T-helper 2 cell treated with Interferon-gamma antibody and Interleukin-4, amounts not matched to agents 5 μg/mL and 100 μg/mL, for 36 hours (primary cell): ENCODE measurements around the gene IDH2.
"Not testable (repeated sequence)": the region's sequence is repeated elsewhere in the genome, so short reads cannot be mapped to it uniquely, and the experiment has no call there.

Experiments used
- DNase-seq: peaks from one replicate; pipeline ENCODE4 v3.0.0; 2021; ENCODE audit warnings: low spot score
- H3K27ac Mint-ChIP-seq: one replicate; pipeline ENCODE4 v1.8.0; 2021; ENCODE audit warnings: mild to moderate bottlenecking, mixed read lengths
- H3K27me3 Mint-ChIP-seq: one replicate; pipeline ENCODE4 v1.8.0; 2021; ENCODE audit warnings: low read depth, mixed read lengths
- H3K36me3 Mint-ChIP-seq: one replicate; pipeline ENCODE4 v1.8.0; 2021; ENCODE audit warnings: low read depth, mixed read lengths
- H3K4me1 Mint-ChIP-seq: one replicate; pipeline ENCODE4 v1.8.0; 2021; ENCODE audit warnings: low read depth, mixed read lengths
- H3K4me3 Mint-ChIP-seq: one replicate; pipeline ENCODE4 v1.8.0; 2022; ENCODE audit warnings: mild to moderate bottlenecking, moderate library complexity, mixed read lengths
- H3K9me3 Mint-ChIP-seq: one replicate; pipeline ENCODE4 v1.8.0; 2021; ENCODE audit warnings: mixed read lengths

Gene IDH2

GRCh38 chr15:90071220-90071807 lies 31.0 kb downstream of the IDH2 start:
- peaks cover 10% of the 10 kb centered on the region for H3K36me3 Mint-ChIP-seq
- peak; percentile 54 for DNase-seq
- no peaks in the 10 kb centered on the region for H3K9me3 Mint-ChIP-seq
- H3K27me3 Mint-ChIP-seq = no peaks in the 10 kb centered on the region
- H3K4me1 Mint-ChIP-seq = peaks cover 4% of the 10 kb centered on the region
- no peak overlapping the region for H3K27ac Mint-ChIP-seq
- no peak overlapping the region for H3K4me3 Mint-ChIP-seq

- H3K4me1 Mint-ChIP-seq, DNase-seq, H3K4me3 Mint-ChIP-seq, H3K9me3 Mint-ChIP-seq, H3K27me3 Mint-ChIP-seq, H3K27ac Mint-ChIP-seq, H3K36me3 Mint-ChIP-seq: not testable (repeated sequence)
Observed at GRCh38 chr15:90070623-90071022, 31.6 kb downstream of the IDH2 start.

- DNase-seq = no peak
- Mint-ChIP-seq H3K4me3 (no peak overlapping the region), H3K9me3 (no peaks in the 10 kb centered on the region), H3K36me3 (peaks cover 8% of the 10 kb centered on the region), H3K27ac (no peak overlapping the region), H3K27me3 (no peaks in the 10 kb centered on the region), H3K4me1 (peaks cover 6% of the 10 kb centered on the region)
Observed at GRCh38 chr15:90067953-90068606, 34.2 kb downstream of the IDH2 start.

GRCh38 chr15:90067181-90067952 lies 34.9 kb downstream of the IDH2 start:
- H3K4me1 Mint-ChIP-seq = peaks cover 6% of the 10 kb centered on the region
- no peaks in the 10 kb centered on the region for H3K9me3 Mint-ChIP-seq
- H3K27ac Mint-ChIP-seq = no peak overlapping the region
- peaks cover 8% of the 10 kb centered on the region for H3K36me3 Mint-ChIP-seq
- H3K4me3 Mint-ChIP-seq = no peak overlapping the region
- H3K27me3 Mint-ChIP-seq = no peaks in the 10 kb centered on the region
- no peak for DNase-seq

DNA sequence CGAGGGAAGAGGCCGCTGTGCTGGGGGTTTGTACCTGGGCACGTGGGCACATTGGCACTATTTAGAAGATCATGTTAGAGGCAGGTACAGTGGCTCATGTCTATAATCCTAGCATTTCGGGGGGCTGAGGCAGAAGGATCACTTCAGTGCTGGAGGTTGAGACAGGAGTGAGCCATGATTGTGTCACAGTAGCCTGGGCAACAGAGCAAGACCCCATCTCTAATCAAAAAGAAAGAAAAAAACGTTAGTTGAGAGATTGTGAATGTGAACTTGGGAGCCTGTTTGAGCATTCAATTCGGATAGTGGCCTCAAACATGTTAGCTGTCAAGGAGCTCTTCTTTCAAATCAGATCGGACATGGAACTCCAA lies 36.6 kb downstream of the IDH2 start:
- H3K27ac Mint-ChIP-seq = no peak overlapping the region
- no peaks in the 10 kb centered on the region for H3K27me3 Mint-ChIP-seq
- no peak for DNase-seq
- peaks cover 10% of the 10 kb centered on the region for H3K4me1 Mint-ChIP-seq
- H3K36me3 Mint-ChIP-seq = peaks cover 5% of the 10 kb centered on the region
- no peak overlapping the region for H3K4me3 Mint-ChIP-seq
- H3K9me3 Mint-ChIP-seq = no peaks in the 10 kb centered on the region

GRCh38 chr15:90064911-90065681 lies 37.2 kb downstream of the IDH2 start:
- H3K4me3 Mint-ChIP-seq = no peak overlapping the region
- peaks cover 5% of the 10 kb centered on the region for H3K36me3 Mint-ChIP-seq
- H3K9me3 Mint-ChIP-seq = no peaks in the 10 kb centered on the region
- H3K27me3 Mint-ChIP-seq = no peaks in the 10 kb centered on the region
- no peak for DNase-seq
- H3K4me1 Mint-ChIP-seq = peaks cover 13% of the 10 kb centered on the region
- H3K27ac Mint-ChIP-seq = no peak overlapping the region

GRCh38 chr15:90063770-90064247 lies 38.5 kb downstream of the IDH2 start:
- Mint-ChIP-seq H3K4me1 (peaks cover 24% of the 10 kb centered on the region), H3K27ac (no peak overlapping the region), H3K36me3 (peaks cover 2% of the 10 kb centered on the region), H3K27me3 (no peaks in the 10 kb centered on the region), H3K9me3 (no peaks in the 10 kb centered on the region), H3K4me3 (no peak overlapping the region)
- no peak for DNase-seq

- H3K4me3 Mint-ChIP-seq = no peak overlapping the region
- no peak for DNase-seq
- no peaks in the 10 kb centered on the region for H3K27me3 Mint-ChIP-seq
- H3K36me3 Mint-ChIP-seq = peaks cover 2% of the 10 kb centered on the region
- no peak overlapping the region for H3K27ac Mint-ChIP-seq
- no peaks in the 10 kb centered on the region for H3K9me3 Mint-ChIP-seq
- H3K4me1 Mint-ChIP-seq = peaks cover 26% of the 10 kb centered on the region
Observed at GRCh38 chr15:90062973-90063769, 39.1 kb downstream of the IDH2 start.

DNA sequence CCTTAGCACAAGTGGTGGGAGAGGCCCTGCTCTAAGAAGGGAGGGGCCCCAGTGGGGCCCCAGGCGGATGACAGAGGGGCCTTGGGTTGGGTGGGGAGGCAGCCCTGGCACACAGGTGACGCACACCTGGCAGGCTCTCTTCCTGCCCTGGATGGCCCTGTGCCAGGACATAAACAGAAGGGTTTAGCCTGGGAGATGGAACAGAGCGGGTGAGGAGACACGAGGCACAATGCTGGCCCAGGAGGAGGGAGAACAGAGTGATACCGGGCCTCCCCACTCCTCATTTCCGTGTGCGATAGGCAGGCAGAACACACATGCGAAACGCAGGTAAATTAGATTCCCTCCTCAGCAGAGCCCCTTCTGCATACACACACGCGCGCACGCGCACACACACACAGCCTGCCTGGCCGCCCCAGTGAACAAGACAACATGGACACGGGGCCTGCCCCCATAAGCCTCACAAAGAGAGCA lies 39.8 kb downstream of the IDH2 start:
- peaks cover 26% of the 10 kb centered on the region for H3K4me1 Mint-ChIP-seq
- H3K9me3 Mint-ChIP-seq = no peaks in the 10 kb centered on the region
- DNase-seq = no peak
- peak overlapping the region; percentile 69 for H3K27ac Mint-ChIP-seq
- no peaks in the 10 kb centered on the region for H3K27me3 Mint-ChIP-seq
- peaks cover 2% of the 10 kb centered on the region for H3K36me3 Mint-ChIP-seq
- H3K4me3 Mint-ChIP-seq = no peak overlapping the region

DNA sequence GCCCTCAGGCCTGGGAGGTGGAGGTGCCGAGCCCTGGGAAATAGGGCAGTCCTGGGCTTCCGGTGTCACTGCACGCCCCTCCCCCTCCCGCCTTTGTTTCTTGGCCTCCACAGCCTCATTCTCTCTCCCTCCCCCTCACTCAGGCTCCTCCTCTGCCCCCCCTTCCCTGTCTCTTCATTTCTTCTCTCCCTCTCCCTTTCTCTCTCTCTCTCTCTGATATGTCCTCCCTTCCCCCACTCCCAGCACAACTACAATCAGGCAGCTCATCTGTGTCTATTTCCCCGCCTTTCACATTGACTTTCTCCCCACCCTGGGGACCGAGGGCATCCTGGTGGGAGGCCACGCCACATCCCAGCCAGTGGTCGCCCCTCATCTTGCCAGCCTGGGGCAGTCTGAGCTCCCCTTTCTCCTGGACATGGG lies 40.2 kb downstream of the IDH2 start:
- no peaks in the 10 kb centered on the region for H3K9me3 Mint-ChIP-seq
- DNase-seq = no peak
- H3K36me3 Mint-ChIP-seq = peaks cover 2% of the 10 kb centered on the region
- no peak overlapping the region for H3K4me3 Mint-ChIP-seq
- no peaks in the 10 kb centered on the region for H3K27me3 Mint-ChIP-seq
- peaks cover 27% of the 10 kb centered on the region for H3K4me1 Mint-ChIP-seq
- H3K27ac Mint-ChIP-seq = peak overlapping the region; percentile 64

GRCh38 chr15:90060797-90061196 lies 41.5 kb downstream of the IDH2 start:
- no peaks in the 10 kb centered on the region for H3K27me3 Mint-ChIP-seq
- H3K4me3 Mint-ChIP-seq = no peak overlapping the region
- no peaks in the 10 kb centered on the region for H3K9me3 Mint-ChIP-seq
- peaks cover 29% of the 10 kb centered on the region for H3K4me1 Mint-ChIP-seq
- peak overlapping the region; percentile 65 for H3K27ac Mint-ChIP-seq
- no peak for DNase-seq
- H3K36me3 Mint-ChIP-seq = peaks cover 3% of the 10 kb centered on the region

DNA sequence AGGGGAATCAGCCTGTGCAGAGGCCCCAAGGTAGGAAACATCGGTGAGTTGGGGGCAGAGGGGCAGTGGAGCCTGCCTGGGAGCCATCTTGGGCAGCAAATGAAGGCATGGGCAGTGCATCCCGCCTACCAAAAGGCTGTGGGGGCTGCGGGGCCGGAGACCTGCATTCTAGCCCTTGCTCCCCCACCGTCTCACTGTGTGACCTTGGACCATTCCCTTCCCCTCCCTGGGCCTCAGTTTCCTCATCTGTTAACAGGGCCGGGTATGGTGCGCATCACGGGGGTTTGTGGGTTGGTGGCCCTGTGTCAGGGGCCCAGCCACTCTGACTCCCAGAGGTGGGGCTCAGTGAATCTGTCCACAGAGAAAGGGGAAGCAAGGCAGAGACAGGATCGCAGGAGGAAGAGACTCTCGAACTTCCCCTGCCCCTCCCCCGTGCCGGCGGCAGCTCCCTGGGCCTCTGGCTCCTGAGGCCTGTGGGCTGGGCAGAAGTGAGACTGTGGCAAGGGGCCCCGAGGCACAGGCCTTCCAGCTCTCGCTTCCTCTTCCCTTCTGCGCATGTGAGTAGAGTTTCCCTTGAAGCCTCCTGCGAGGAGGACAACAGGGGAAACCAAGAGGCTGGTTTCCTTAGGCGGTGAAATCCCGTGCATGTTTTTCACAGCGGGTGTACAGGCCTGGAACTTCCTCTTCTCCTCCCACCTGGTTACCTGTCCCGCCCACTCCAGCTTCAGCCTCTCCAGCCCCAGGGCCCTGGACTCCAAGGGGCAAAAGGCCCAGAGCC lies 42.9 kb downstream of the IDH2 start:
- Mint-ChIP-seq H3K27me3 (no peaks in the 10 kb centered on the region), H3K4me3 (peak overlapping the region; percentile 54), H3K27ac (peak overlapping the region; percentile 87), H3K4me1 (peaks cover 32% of the 10 kb centered on the region), H3K9me3 (no peaks in the 10 kb centered on the region), H3K36me3 (peaks cover 3% of the 10 kb centered on the region)
- DNase-seq = peak; percentile 86
